Panc1 (cell line): ENCODE measurements around the gene GPR156. TPM values are rescaled to one million over a fixed set of nuclear protein-coding genes. Genes with fewer than 3 reads are reported as not detected.
"Not testable (repeated sequence)": the region's sequence is repeated elsewhere in the genome, so short reads cannot be mapped to it uniquely, and the experiment has no call there.

Experiments
- ATAC-seq: fragments of 200-7000 bp; cut with Tn5 transposase; 2 replicates; pipeline ENCODE4 v1.9.1; 2020; ENCODE audit warnings: mild to moderate bottlenecking, moderate library complexity
- BruUV-seq: library from RNA; stranded (reverse); fragments of 400-500 nt; replicated peaks from 2 replicates; lab custom pipeline; 2021; lab: Mats Ljungman, UMichigan
- CTCF ChIA-PET: fragments of 300-600 bp; sonication (Branson Sonifier 250); formaldehyde crosslinking; loops from one replicate; lab custom pipeline; 2022; ENCODE audit warnings: antibody characterized with exemption; lab: Charles Lee
- POLR2A ChIA-PET: fragments of 300-600 bp; sonication (Branson Sonifier 250); formaldehyde crosslinking; loops from one replicate; lab custom pipeline; 2022; ENCODE audit warnings: antibody characterized with exemption; lab: Charles Lee
- DNase-seq: peaks from one replicate; pipeline ENCODE4 v3.0.0-alpha.2; 2010; ENCODE audit warnings: low read depth, low spot score
- H3K27ac ChIP-seq: 2 replicates; pipeline ENCODE4 v1.5.1; 2011; ENCODE audit warnings: mild to moderate bottlenecking, low read length, inconsistent platforms
- H3K27me3 ChIP-seq: fragments of 200-500 bp; sonication (Bioruptor generic); 2 replicates; pipeline ENCODE4 v1.6.0; 2014; ENCODE audit warnings: low read length, inconsistent platforms; ENCODE audit not compliant: control insufficient read depth, insufficient read depth
- H3K36me3 ChIP-seq: fragments of 200-500 bp; sonication (Bioruptor generic); 2 replicates; pipeline ENCODE4 v1.5.1; 2014; ENCODE audit warnings: inconsistent platforms, mild to moderate bottlenecking, low read length, moderate library complexity; ENCODE audit not compliant: control insufficient read depth, insufficient read depth
- H3K4me1 ChIP-seq: 2 replicates; pipeline ENCODE4 v1.5.1; 2011; ENCODE audit warnings: inconsistent platforms, mild to moderate bottlenecking, low read length, moderate library complexity; ENCODE audit not compliant: control insufficient read depth, insufficient read depth
- H3K4me3 ChIP-seq, 2 experiments: 2 replicates each; pipeline ENCODE4 v1.5.1; 2011 to 2012; ENCODE audit warnings: low read depth in 2 of 2, low read length in 2 of 2, mild to moderate bottlenecking in 2 of 2, inconsistent platforms in 1 of 2, moderate library complexity in 1 of 2
- H3K9me3 ChIP-seq: fragments of 200-500 bp; sonication (Bioruptor generic); 2 replicates; pipeline ENCODE4 v1.5.1; 2014; ENCODE audit warnings: low read depth, mild to moderate bottlenecking, inconsistent platforms, low read length, moderate library complexity; ENCODE audit not compliant: control insufficient read depth, insufficient read depth
- REST ChIP-seq, 2 experiments: IDR thresholded peaks; 2 replicates each; pipeline ENCODE4 v1.6.1; 2011 to 2012; ENCODE audit warnings: low read depth in 2 of 2, control low read depth in 1 of 2, low read length in 1 of 2, mild to moderate bottlenecking in 1 of 2, moderate library complexity in 1 of 2; ENCODE audit not compliant: insufficient read depth in 1 of 2
- SIN3A ChIP-seq: IDR thresholded peaks from 2 replicates; pipeline ENCODE4 v1.6.1; 2012; ENCODE audit warnings: low read depth, mild to moderate bottlenecking, low read length, moderate library complexity, borderline replicate concordance; ENCODE audit not compliant: insufficient read depth
- in situ Hi-C: cut with HindIII; loops from 2 replicates; pipeline ENCODE4 v1.10.0; 2016; ENCODE audit warnings: low sequenced_read_pairs, low pct_unique_long_range_greater_than_20kb
- intact Hi-C: fragments of 100-400 bp; cut with micrococcal nuclease; formaldehyde crosslinking; loops from one replicate; pipeline ENCODE4 v1.10.0; 2022; ENCODE audit not compliant: unreplicated experiment
- total RNA-seq: library from RNA; stranded (reverse); gene quantifications from one replicate; pipeline ENCODE4 v1.2.1, GENCODE V29; 2021; ENCODE audit not compliant: unreplicated experiment

GPR156 gene
- total RNA-seq, 1 experiment from 2014 or later = 0.39 TPM

- no TSS peak for BruUV-seq
- TF ChIP-seq REST (IDR thresholded peaks at IDR 0.05; ENCODE audit: insufficient read depth in 1 of 2, low read depth in 2 of 2, low read length in 1 of 2) = no peak
- H3K27ac ChIP-seq = no peak overlapping the region
- intact Hi-C loops (no loop called here), in situ Hi-C loops (no loop called here)
- ChIA-PET POLR2A (no interaction called here), CTCF (no interaction called here)
- DNase-seq (no peak), ATAC-seq (no peak)
- H3K27me3 ChIP-seq = no peaks in the 10 kb centered on the region
- H3K4me3 ChIP-seq = no peak overlapping the region
- H3K36me3 ChIP-seq = peaks cover 13% of the 10 kb centered on the region
- no peaks in the 10 kb centered on the region for H3K4me1 ChIP-seq
- H3K9me3 ChIP-seq = no peaks in the 10 kb centered on the region
Measured at GRCh38 chr3:120324190-120324589, 39.2 kb upstream of the GPR156 start.

GRCh38 chr3:120323761-120324160 lies 38.7 kb upstream of the GPR156 start:
- in situ Hi-C loops, CTCF ChIA-PET: not testable (repeated sequence)

GRCh38 chr3:120311863-120312794 lies 27.1 kb upstream of the GPR156 start:
- in situ Hi-C loops = no loop called here
- CTCF ChIA-PET = no interaction called here
- no peaks in the 10 kb centered on the region for H3K4me1 ChIP-seq
- POLR2A ChIA-PET = no interaction called here
- H3K9me3 ChIP-seq = no peaks in the 10 kb centered on the region
- H3K27ac ChIP-seq = no peak overlapping the region
- DNase-seq = no peak
- ATAC-seq = no peak
- H3K36me3 ChIP-seq = no peaks in the 10 kb centered on the region
- no peaks in the 10 kb centered on the region for H3K27me3 ChIP-seq
- no TSS peak for BruUV-seq
- H3K4me3 ChIP-seq = no peak overlapping the region
- TF ChIP-seq SIN3A = no peak
- intact Hi-C loops = no loop called here

More at GRCh38 chr3:120323761-120324160, 38.7 kb upstream of the GPR156 start:
- DNase-seq, ATAC-seq, H3K4me1 ChIP-seq, POLR2A ChIA-PET, BruUV-seq, intact Hi-C loops, H3K4me3 ChIP-seq, H3K27me3 ChIP-seq, H3K27ac ChIP-seq, H3K9me3 ChIP-seq: not testable (repeated sequence)
- peaks cover 13% of the 10 kb centered on the region for H3K36me3 ChIP-seq
